K562 (cell line): Measurements from ENCODE around the gene LEO1. TPM values are rescaled to one million over a fixed set of nuclear protein-coding genes. Genes with fewer than 3 reads are reported as not detected.

Experiments
- BRCA1 ChIP-seq, 2 experiments: fragments of 450-650 bp in 1 of 2; sonication (generic) in 1 of 2; formaldehyde crosslinking in 1 of 2; IDR thresholded peaks; 2 replicates each; pipeline versions ENCODE4 v1.5.0 to v1.6.1; 2017 to 2020; ENCODE audit warnings: mild to moderate bottlenecking in 1 of 2, missing genetic modification reagents in 1 of 2
- CHD1 ChIP-seq: fragments of 200-600 bp; sonication (generic); IDR thresholded peaks from one replicate; pipeline ENCODE4 v1.6.1; 2012; ENCODE audit warnings: mild to moderate bottlenecking, moderate library complexity, low read length, inconsistent platforms
- DACH1 ChIP-seq: fragments of 450-650 bp; IDR thresholded peaks from 2 replicates; pipeline ENCODE4 v1.6.1; 2018; ENCODE audit not compliant: partially characterized antibody
- EHMT2 ChIP-seq: fragments of 450-650 bp; IDR thresholded peaks from 2 replicates; pipeline ENCODE4 v1.6.1; 2018; ENCODE audit warnings: antibody characterized with exemption
- GTF2A2 ChIP-seq: IDR thresholded peaks from 2 replicates; pipeline ENCODE4 v1.6.1; 2016; ENCODE audit warnings: mild to moderate bottlenecking, missing genetic modification characterization, missing compliant biosample characterization
- HDAC8 ChIP-seq: fragments of 450-650 bp; IDR thresholded peaks from 2 replicates; pipeline ENCODE4 v1.6.1; 2016; ENCODE audit warnings: mild to moderate bottlenecking, missing genetic modification characterization, moderate library complexity, missing compliant biosample characterization
- HDGF ChIP-seq: fragments of 450-650 bp; IDR thresholded peaks from 2 replicates; pipeline ENCODE4 v1.6.1; 2016
- HOMEZ ChIP-seq: fragments of 250-450 bp; sonication (Bioruptor Pico); IDR thresholded peaks from 2 replicates; pipeline ENCODE4 v1.4.0; 2020; ENCODE audit warnings: mild to moderate bottlenecking, moderate library complexity
- KAT2B ChIP-seq: IDR thresholded peaks from one replicate; pipeline ENCODE4 v1.6.1; 2012; ENCODE audit warnings: low read depth, mild to moderate bottlenecking, control low read depth, inconsistent platforms, low read length, moderate library complexity
- KLF10 ChIP-seq: fragments of 250-450 bp; sonication (Bioruptor Pico); IDR thresholded peaks from 2 replicates; pipeline ENCODE4 v1.6.1; 2021; ENCODE audit warnings: matching md5 sums
- MAFK ChIP-seq: IDR thresholded peaks from 2 replicates; pipeline ENCODE4 v1.6.1; 2011; ENCODE audit warnings: low read length, improper control_type of control experiment
- MYNN ChIP-seq, 2 experiments: sonication (generic); formaldehyde crosslinking in 1 of 2; IDR thresholded peaks; 2 replicates each; pipeline versions ENCODE4 v1.5.0 to v1.6.1; 2016 to 2020; ENCODE audit warnings: antibody characterized with exemption in 1 of 2, missing genetic modification reagents in 1 of 2
- NFE2L1 ChIP-seq: fragments of 450-650 bp; IDR thresholded peaks from 2 replicates; pipeline ENCODE4 v1.6.1; 2016; ENCODE audit warnings: missing genetic modification characterization, low read depth, mild to moderate bottlenecking, missing compliant biosample characterization, moderate library complexity, borderline replicate concordance
- RAD51 ChIP-seq: fragments of 450-650 bp; IDR thresholded peaks from 2 replicates; pipeline ENCODE4 v1.7.1; 2016; ENCODE audit warnings: low read depth, mild to moderate bottlenecking, borderline replicate concordance
- RBBP5 ChIP-seq: fragments of 200-600 bp; sonication (generic); IDR thresholded peaks from 2 replicates; pipeline ENCODE4 v1.6.1; 2012; ENCODE audit warnings: borderline replicate concordance, mild to moderate bottlenecking, low read length, control low read depth, inconsistent platforms; ENCODE audit not compliant: insufficient read depth, poor library complexity, severe bottlenecking
- SRSF9 ChIP-seq: fragments of 200-400 bp; formaldehyde crosslinking; IDR thresholded peaks from 2 replicates; pipeline ENCODE4 v1.6.1; 2017; ENCODE audit warnings: low read depth, low read length, borderline replicate concordance
- TCF7 ChIP-seq: sonication (generic); IDR thresholded peaks from 2 replicates; pipeline ENCODE4 v1.6.1; 2016; ENCODE audit warnings: antibody characterized with exemption, borderline replicate concordance
- TFAP4 ChIP-seq: sonication (generic); formaldehyde crosslinking; IDR thresholded peaks from 2 replicates; pipeline ENCODE4 v1.8.0; 2022; ENCODE audit warnings: missing genetic modification reagents, mild to moderate bottlenecking, moderate library complexity, borderline replicate concordance
- USF2 ChIP-seq: sonication (generic); formaldehyde crosslinking; IDR thresholded peaks from 2 replicates; pipeline ENCODE4 v1.5.0; 2020; ENCODE audit warnings: missing genetic modification reagents
- ZNF584 ChIP-seq: fragments of 200-800 bp; sonication (Bioruptor generic); IDR thresholded peaks from 2 replicates; pipeline ENCODE4 v1.6.1; 2016; ENCODE audit warnings: low read depth, mild to moderate bottlenecking, missing genetic modification characterization, missing compliant biosample characterization
- ZNF696 ChIP-seq: fragments of 250-450 bp; sonication (Bioruptor Pico); conservative IDR thresholded peaks from 2 replicates; pipeline ENCODE4 v1.4.0; 2020; ENCODE audit warnings: mild to moderate bottlenecking, moderate library complexity
- ZNF740 ChIP-seq, 3 experiments: fragments of 200-800 bp in 1 of 3; sonication (Bioruptor generic) in 1 of 3; sonication (generic) in 1 of 3; formaldehyde crosslinking in 1 of 3; IDR thresholded peaks; 2 replicates each; pipeline versions ENCODE4 v1.6.1 to v1.8.0; 2016 to 2022; ENCODE audit warnings: mild to moderate bottlenecking in 2 of 3, missing compliant biosample characterization in 2 of 3, missing genetic modification characterization in 2 of 3, missing genetic modification reagents in 1 of 3
- ZNF785 ChIP-seq: fragments of 250-450 bp; sonication (Bioruptor Pico); IDR thresholded peaks from 2 replicates; pipeline ENCODE4 v1.4.0; 2020; ENCODE audit warnings: mild to moderate bottlenecking
- polyA plus RNA-seq, 8 experiments: library from polyadenylated mRNA; depleted of rRNA in 4 of 8; stranded (reverse) in 5 of 8; unstranded in 3 of 8; fragments of >200 nt; fragmentation: Nextera tagmentation in 2 of 8; fragmentation: Illumina TruSeq in 1 of 8; extraction: Ambion mirVana in 2 of 8; extraction: Trizol in 1 of 8; gene quantifications; 2 replicates each; pipeline versions ENCODE4 v1.2.1 to v1.2.3, GENCODE V29; 2011 to 2014; ENCODE audit warnings: inconsistent platforms in 1 of 8, missing spikeins in 1 of 8
- total RNA-seq, 7 experiments: library from RNA; depleted of rRNA in 6 of 7; stranded (reverse); fragments of >200 nt in 6 of 7; fragmentation: Illumina TruSeq in 2 of 7; extraction: Trizol in 2 of 7; gene quantifications; 2 replicates each; pipeline versions ENCODE4 v1.2.1 to v1.2.3, GENCODE V29; 2011 to 2021; ENCODE audit warnings: low replicate concordance in 1 of 7

LEO1 gene
- total and polyA plus RNA-seq, 9 of the 15 experiments (the other 6 are each of a cell fraction or from before 2014, with no cell fraction given) = 8.4 to 48.3 (median 37.9) TPM

GRCh38 chr15:51982013-51982769, 10.6 kb upstream of the LEO1 start (continued):
- TF ChIP-seq ZNF740 (CRISPR knock-in tag; IDR thresholded peaks at IDR 0.05) (no peak), ZNF740 (tag; IDR thresholded peaks at IDR 0.05) (no peak), KAT2B (no peak), NFE2L1 (tag) (no peak), USF2 (CRISPR knock-in tag) (no peak), HDAC8 (tag) (no peak), TCF7 (no peak), ZNF696 (CRISPR knock-in tag) (no peak), RBBP5 (no peak), HDGF (no peak), HOMEZ (CRISPR knock-in tag) (no peak), GTF2A2 (tag) (no peak), DACH1 (no peak), CHD1 (no peak), SRSF9 (no peak), EHMT2 (no peak), TFAP4 (CRISPR knock-in tag) (no peak), BRCA1 (IDR thresholded peaks at IDR 0.05) (no peak), BRCA1 (CRISPR knock-in tag; IDR thresholded peaks at IDR 0.05) (no peak), ZNF584 (no peak), KLF10 (CRISPR knock-in tag) (no peak), ZNF785 (no peak), MAFK (no peak), RAD51 (no peak), MYNN (IDR thresholded peaks at IDR 0.05) (no peak), MYNN (CRISPR knock-in tag; IDR thresholded peaks at IDR 0.05) (no peak)
